Measurements from ENCODE around the gene VENTX.

Gene VENTX

DNA sequence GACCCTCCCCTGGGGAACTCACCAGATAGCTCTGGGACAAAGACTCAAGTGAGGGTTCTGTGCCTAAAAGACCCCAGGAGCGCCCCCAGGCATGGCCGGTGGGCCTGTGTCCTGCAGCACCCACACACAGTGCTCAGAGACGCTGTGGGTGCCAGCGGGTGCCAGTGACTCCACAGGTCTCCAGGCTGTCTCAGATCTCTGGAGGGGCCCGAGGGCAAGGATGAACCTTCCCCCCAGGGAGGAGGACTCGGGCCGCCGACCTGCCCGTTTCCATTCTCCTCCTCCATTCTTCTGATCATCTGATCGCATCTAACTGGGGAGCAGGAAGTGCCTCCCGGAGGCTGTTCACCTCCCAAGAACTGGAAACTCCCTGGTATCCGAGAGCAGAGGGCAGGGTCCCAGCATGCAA, 38.0 kb downstream of the VENTX start:
- DNase-seq = no peak

- DNase-seq = no peak
These were observed 38.4 kb downstream of the VENTX start for GRCh38 chr10:133276100-133276434.

DNA sequence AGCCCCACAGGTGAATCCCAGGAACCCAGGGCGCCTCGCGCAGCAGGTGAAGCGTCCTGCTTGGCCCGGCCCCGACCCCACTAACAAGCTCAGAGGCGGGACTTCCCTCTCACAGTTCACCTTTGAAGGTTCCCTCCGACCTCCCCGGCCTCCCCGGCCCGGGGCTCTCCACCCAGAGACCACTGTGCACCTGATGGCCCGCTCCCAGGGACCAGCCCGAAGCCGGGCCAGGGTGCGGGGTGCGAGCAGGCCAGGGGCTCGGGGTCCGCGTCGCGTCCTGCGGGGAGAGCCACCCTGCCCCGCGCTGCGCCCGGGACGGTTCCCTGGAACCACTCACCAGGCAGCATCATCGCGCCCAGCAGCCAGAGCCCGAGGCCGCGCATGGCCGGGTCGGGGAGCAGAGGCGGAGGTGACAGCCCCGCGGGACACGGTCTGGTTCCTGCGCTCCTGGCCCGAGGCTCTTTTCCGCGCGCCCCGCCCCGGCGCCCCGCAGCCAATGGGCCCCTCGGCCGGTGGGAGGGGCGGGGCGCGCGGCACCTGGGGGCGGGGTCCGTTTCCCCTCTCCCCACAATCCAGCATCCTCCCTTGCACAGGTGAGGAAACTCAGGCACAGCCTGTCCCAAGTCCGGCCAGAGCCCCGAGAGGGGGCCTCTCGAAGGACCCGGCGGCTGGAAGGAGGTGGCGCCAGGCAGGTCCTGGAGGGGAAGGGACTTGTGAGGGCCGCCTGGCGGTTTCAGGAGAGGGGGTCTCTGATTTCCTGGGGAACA, 39.0 kb downstream of the VENTX start, which contains the start of gene ADAM8:
Gene ADAM8 (minus strand): TSS at position 434 of the 767 bp plus-strand sequence. CDS start 51 bp downstream, at position 383.
- DNase-seq = no peak

DNA sequence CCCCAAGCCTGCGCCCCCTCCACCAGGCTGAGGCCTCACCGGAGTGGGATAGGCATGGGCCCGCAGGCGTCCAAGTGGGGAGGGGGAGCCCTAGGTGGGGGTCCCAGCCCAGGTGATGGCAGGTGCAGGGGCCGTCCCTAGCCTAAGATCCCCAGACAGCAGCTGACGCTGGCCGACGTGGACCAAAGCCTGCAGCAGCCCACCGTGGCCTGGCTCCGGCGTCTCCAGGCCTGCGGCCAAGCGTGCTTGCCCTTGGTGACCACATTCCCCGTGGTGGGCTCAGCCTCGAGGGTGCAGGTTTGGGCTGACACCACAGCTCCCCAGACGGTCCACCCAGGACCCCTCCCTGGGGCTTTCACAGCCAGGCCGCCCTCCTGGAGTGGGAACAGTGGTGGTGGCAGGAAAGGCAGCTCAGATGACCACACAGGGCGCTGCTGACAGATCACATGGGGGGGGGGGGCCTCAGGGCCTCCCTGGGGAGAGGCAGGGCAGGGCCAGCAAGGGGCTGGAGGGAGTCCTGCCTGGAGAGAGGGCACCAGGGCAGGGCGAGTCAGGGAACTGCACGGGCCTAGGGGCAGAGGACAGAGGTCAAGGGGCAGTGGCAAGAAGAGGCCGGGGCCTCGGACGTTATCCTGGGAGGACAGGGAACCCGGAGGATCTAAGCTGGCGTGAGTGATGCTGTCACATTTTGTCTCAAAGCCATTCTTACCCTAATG, 39.8 kb downstream of the VENTX start:
- no peak for DNase-seq

GRCh38 chr10:133277993-133278576, 40.4 kb downstream of the VENTX start:
- DNase-seq = no peak

GRCh38 chr10:133278577-133279265, 41.1 kb downstream of the VENTX start:
- no peak for DNase-seq

- DNase-seq = no peak
These were observed 41.9 kb downstream of the VENTX start for GRCh38 chr10:133279326-133280226.

DNA sequence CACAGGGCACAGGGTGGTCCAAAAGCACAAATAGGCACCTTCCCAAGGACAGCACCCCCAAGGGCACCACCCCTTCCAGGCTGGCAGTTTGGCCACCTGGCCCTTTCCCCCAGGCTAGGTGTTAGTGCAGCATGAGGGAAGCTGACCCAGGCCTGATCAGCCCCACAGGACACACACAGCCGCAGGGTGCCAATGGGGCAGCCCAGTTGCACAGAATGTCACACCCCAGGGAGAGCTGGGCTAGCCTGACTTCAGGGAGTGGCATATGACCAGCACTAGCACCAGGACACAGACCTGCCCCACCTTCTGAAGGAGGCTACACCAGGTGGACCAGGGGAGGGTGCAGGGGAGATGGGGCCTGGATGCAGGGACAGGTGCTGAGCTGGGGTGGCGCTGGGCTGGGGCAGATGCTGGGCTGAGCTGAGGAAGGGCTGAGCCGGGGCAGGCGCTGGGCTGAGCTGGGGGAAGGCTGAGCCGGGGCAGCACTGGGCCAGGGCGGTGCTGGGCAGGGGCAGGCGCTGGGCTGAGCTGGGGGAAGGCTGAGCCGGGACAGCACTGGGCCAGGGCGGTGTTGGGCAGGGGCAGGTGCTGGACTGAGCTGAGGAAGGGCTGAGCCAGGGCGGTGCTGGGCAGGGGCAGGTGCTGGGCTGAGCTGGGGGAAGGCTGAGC, 42.9 kb downstream of the VENTX start:
- DNase-seq = no peak

DNA sequence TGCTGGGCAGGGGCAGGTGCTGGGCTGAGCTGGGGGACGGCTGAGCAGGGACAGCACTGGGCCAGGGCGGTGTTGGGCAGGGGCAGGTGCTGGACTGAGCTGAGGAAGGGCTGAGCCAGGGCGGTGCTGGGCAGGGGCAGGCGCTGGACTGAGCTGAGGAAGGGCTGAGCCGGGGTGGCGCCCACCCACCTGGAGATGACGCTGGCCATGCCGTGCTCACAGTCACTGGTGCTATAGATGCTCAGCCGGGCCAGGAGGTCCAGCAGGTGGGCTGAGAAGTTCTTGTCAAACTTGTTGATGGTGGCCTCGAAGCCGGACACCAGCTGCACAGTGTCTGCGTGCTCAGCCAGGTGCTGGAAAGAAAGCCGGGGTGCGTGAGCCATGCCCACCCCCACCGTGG, 43.4 kb downstream of the VENTX start:
- no peak for DNase-seq

- no peak for DNase-seq
These were observed 44.1 kb downstream of the VENTX start for GRCh38 chr10:133281628-133282372.

- DNase-seq = no peak
These were observed 45.3 kb downstream of the VENTX start for GRCh38 chr10:133282846-133283390.

- no peak for DNase-seq
These were observed 46.3 kb downstream of the VENTX start for GRCh38 chr10:133283931-133284330.

DNA sequence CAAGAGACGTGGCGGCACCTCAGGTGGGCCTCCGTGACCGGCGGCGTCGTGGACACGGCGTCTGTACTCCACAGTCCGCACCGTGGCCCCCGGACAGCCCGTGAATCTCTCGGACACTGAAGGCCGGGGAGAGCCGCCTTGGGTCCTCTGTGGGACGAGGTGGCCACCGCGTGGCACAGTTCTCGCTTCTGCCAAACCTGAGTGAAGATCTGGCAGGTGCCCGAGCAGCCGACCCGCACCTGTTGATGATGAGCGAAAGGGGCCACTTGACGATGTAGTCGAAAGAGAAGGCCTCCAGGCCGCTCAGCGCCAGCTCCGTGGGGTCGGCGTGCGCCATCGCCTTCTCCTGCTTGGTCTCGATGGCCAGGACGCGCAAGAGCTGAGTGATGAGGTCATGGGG, 47.6 kb downstream of the VENTX start:
- DNase-seq = no peak

DNA sequence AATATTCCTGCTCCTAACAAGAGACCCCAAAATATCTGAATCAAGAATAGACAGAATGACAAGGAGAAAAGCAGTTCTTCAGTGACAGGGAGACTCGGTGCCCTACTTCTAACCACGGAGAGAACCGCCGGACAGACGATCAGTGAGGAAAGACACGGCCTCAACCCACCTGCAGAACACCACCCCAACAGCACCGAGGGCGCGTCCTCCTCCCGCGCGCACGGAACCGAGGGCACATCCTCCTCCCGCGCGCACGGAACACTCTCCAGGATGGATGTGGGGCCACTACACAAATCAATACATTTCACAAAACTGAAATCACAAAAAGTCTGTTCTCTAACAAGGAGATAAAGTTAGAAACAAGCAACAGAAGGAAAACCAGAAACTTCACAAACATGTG, 48.7 kb downstream of the VENTX start:
- DNase-seq = no peak

GRCh38 chr10:133287832-133288500, 50.3 kb downstream of the VENTX start:
- no peak for DNase-seq

DNA sequence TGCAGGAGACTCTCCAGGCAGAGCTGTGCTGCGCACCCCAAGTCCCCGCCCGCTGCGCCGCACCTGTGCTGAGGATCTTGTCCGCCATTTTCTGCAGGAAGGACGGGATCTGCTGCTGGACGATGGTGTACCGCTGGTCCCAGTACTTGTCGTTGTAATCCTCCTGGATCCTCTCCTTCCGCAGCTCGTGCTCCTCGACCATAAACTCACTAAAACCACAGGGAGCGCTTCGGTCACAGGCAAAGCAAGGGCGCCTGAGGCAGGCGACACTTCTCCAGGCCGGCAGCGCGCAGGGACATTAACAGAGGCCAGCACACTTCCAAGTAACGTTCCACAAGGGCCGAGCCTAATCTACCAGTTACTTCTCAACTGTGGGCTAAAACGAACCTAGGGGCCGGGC, 52.1 kb downstream of the VENTX start:
- no peak for DNase-seq

Data from NCI-H748 treated with DMSO at 0.1 percent for 48 hours (cell line).